Stimulated activated CD8-positive, alpha-beta memory T cell treated with anti-CD3 and anti-CD28 coated beads, Interleukin-2, amount 100 ng/mL, for 48 hours (primary cell): Measurements from ENCODE around the gene NELFCD.
A peak's percentile ranks its signal among the peaks of the same experiment; 100 is the strongest.

ENCODE experiments used
- DNase-seq, 2 donors: peaks; one replicate each; pipeline ENCODE4 v3.0.0-alpha.2; 2020; ENCODE audit warnings: low read depth in 2 of 2

The NELFCD gene

GRCh38 chr20:58994390-58995159 is 13.5 kb downstream of the NELFCD start:
- no peak for DNase-seq

GRCh38 chr20:58995461-58996225 is 14.6 kb downstream of the NELFCD start:
- DNase-seq: no peak

- DNase-seq: no peak
These were observed 15.2 kb downstream of the NELFCD start for GRCh38 chr20:58996226-58996611.

- no peak for DNase-seq
These were observed 16.2 kb downstream of the NELFCD start for GRCh38 chr20:58997141-58997770.

DNA sequence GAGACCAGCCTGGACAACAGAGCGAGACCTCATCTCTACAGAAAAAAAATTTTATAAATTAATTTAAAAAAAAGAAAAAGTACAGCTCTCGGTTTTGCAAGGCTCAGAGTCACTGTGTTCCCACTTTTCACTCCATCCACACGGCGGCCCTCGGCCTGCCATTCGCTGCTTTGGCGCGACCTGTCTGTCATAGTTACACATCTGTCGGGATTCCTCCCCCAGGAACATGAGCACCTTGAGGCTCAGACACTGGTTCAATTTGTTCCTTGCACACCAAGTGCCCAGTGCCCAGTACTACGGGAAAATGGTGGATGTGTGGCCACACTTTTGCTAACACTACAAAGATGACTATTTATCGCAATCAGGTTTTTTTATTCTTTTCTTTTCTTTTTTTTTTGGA is 17.6 kb downstream of the NELFCD start:
- DNase-seq: no peak

- no peak for DNase-seq
These were observed 19.3 kb downstream of the NELFCD start for GRCh38 chr20:59000326-59000725.

GRCh38 chr20:59001068-59001448 is 20.0 kb downstream of the NELFCD start:
- no peak for DNase-seq

DNA sequence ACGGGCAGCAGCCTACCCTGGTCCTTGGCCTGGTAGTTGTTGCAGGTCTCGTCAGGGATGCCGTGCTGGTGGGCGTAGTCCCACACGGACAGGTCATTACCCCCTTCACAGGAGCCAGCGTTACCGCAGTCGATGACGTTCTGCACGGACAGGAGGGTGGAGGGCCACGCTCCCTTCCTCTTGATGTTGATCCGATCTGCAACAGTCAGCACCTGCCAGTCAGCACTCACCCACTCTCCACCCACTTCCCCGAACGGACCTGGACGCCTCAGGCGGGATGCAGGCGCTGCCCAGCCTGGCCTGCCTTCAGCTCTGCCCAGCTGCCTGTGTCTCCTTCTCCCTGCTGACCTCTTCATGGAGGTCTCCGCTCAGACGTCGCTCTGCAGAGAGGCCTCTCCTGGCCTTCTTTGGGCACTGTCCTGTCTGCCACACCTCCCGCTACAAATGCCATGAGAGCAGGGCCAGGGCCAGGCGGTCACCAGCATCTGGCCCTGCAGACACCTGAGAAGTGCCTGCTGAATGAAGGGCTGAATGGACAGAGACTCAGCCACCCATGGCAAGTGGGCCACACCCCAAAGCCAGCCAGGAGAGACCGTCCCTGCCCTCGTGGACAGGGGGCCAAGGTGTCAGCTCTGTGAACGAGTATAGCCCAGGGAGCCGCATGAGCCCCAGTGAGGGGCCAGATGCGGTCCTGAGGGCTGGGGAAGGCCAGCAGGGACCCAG is 20.6 kb downstream of the NELFCD start:
- DNase-seq: no peak

GRCh38 chr20:59002388-59002787 is 21.3 kb downstream of the NELFCD start:
- no peak for DNase-seq

GRCh38 chr20:59002874-59003399 is 21.9 kb downstream of the NELFCD start:
- DNase-seq: no peak

DNA sequence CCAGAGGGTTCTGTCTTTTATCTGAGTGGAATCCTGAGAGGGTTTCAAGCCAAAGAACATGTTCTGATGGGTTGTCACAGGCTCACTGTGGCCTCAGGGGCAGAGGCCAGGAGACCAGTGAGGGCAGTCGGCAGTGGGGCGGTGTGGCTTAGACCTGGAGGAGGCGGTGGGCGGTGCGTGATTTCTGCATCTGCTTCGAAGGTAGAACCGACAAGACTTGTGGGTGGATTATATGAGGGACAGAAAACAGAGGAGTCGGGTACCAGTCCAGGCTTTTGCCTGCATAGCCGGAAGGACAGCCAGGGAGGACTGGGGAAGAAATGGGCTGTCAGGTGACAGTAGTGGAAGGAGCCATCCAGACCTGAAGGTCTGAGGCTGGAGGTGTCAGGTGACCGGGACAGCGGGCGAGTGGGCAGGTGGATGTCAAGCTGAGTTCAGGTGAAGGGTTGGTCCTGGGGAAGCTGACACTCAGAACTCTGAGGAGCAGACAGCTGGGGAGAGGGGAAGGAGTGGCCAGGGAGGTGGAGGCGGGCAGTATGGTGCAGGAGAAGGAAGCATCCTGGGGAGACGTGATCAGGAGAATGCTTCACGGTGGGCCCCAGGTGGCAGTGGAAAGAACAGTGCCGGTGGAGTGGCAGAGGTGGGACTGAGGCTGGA is 22.9 kb downstream of the NELFCD start:
- no peak for DNase-seq

GRCh38 chr20:59004493-59004762 is 23.4 kb downstream of the NELFCD start:
- DNase-seq: peak in 1 of 2 donors; percentile 37

GRCh38 chr20:59004763-59005522 is 23.9 kb downstream of the NELFCD start:
- no peak for DNase-seq

- no peak for DNase-seq
These were observed 24.6 kb downstream of the NELFCD start for GRCh38 chr20:59005523-59006166.

GRCh38 chr20:59006167-59006863 is 25.3 kb downstream of the NELFCD start:
- DNase-seq: no peak

GRCh38 chr20:59006864-59007664 is 26.0 kb downstream of the NELFCD start, which contains the start of gene CTSZ:
CTSZ (minus strand) TSS chr20:59007254; CDS start chr20:59007128, 126 bp downstream.
- DNase-seq: peak; percentile 34 to 40

GRCh38 chr20:59007665-59008511 is 26.8 kb downstream of the NELFCD start:
- no peak for DNase-seq
